Left kidney (tissue), 8 donors: Measurements from ENCODE around the gene SLC17A5. TPM values are rescaled to one million over a fixed set of nuclear protein-coding genes. Genes with fewer than 3 reads are reported as not detected.
"Not testable (repeated sequence)": the region's sequence is repeated elsewhere in the genome, so short reads cannot be mapped to it uniquely, and the experiment has no call there.

ENCODE experiments used
- DNase-seq: peaks from one replicate; pipeline ENCODE4 v3.0.0-alpha.2; 2013
- long read RNA-seq, 8 donors: transcript quantifications; one replicate each; lab custom pipeline, GENCODE V29; 2026
- polyA plus RNA-seq: library from polyadenylated mRNA; unstranded; fragments of 120-200 nt; gene quantifications from one replicate; pipeline ENCODE4 v1.2.1, GENCODE V29; 2013; ENCODE audit not compliant: insufficient read length

SLC17A5 gene, protein sequence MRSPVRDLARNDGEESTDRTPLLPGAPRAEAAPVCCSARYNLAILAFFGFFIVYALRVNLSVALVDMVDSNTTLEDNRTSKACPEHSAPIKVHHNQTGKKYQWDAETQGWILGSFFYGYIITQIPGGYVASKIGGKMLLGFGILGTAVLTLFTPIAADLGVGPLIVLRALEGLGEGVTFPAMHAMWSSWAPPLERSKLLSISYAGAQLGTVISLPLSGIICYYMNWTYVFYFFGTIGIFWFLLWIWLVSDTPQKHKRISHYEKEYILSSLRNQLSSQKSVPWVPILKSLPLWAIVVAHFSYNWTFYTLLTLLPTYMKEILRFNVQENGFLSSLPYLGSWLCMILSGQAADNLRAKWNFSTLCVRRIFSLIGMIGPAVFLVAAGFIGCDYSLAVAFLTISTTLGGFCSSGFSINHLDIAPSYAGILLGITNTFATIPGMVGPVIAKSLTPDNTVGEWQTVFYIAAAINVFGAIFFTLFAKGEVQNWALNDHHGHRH
- 23.2 TPM for polyA plus RNA-seq
- long read RNA-seq, donor 1, partial matches to known transcripts: 8 of 8 reads
- long read RNA-seq, donor 1, other reads (novel, unspliced or antisense): 0 of 8 reads
- long read RNA-seq, donor 2, partial matches to known transcripts: 0 of 3 reads
- long read RNA-seq, donor 2, other reads (novel, unspliced or antisense): 0 of 3 reads
- long read RNA-seq, donor 3, transcript SLC17A5-201 (11 exons, 3,455 nt): major isoform, 6 of 6 reads
- long read RNA-seq, donor 3, partial matches to known transcripts: 0 of 6 reads
- long read RNA-seq, donor 3, other reads (novel, unspliced or antisense): 0 of 6 reads
- long read RNA-seq, donor 4: 0 reads
- long read RNA-seq, donor 5, transcript SLC17A5-201 (11 exons, 3,455 nt): major isoform, 5 of 5 reads
- long read RNA-seq, donor 5, partial matches to known transcripts: 0 of 5 reads
- long read RNA-seq, donor 5, other reads (novel, unspliced or antisense): 0 of 5 reads
- long read RNA-seq, donor 6, transcript SLC17A5-201 (11 exons, 3,455 nt): major isoform, 7 of 7 reads
- long read RNA-seq, donor 6, partial matches to known transcripts: 0 of 7 reads
- long read RNA-seq, donor 6, other reads (novel, unspliced or antisense): 0 of 7 reads
- long read RNA-seq, donor 7, transcript SLC17A5-201 (11 exons, 3,455 nt): major isoform, 7 of 7 reads
- long read RNA-seq, donor 7, partial matches to known transcripts: 0 of 7 reads
- long read RNA-seq, donor 7, other reads (novel, unspliced or antisense): 0 of 7 reads
- long read RNA-seq, donor 8, partial matches to known transcripts: 0 of 2 reads
- long read RNA-seq, donor 8, other reads (novel, unspliced or antisense): 0 of 2 reads

DNA sequence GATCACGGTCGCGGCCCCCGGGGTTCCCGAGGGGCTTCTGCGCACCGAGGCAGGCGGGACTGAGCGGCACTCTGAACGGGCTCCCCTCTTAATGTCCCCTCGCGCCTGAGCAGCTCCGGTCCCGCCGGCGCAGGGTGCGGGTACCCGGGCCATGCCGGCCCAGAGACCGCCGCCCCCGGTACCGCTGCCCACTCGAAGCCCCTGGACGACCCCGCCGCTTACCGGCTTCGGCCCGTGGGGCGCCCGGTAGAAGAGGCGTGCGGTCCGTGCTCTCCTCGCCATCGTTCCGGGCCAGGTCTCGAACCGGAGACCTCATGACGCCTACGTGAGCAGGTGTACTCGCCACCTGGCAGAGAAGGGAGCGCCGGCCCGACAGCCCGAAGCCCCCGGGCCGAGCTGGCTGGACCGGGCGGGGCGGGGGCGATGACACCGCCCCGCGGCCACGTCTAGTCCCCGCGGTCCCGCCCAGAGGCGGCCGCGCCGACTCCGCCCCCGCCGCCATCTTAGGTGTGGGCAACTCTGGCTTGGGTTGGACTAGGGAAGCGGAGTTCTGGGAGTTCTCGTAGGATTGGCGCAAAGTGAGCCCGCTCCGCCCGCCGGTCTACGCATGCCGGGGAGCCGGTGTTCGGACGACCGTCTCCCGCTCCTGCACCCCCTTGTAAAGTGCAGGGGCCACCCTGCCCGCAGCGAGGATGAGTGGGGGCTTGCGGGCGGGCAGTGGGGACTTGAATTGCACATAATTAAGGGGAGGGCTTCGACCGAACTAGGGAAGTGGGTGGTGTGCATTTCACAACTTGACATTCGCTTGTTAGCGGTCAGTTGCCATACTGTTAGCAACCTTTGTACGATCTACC, at the start of gene SLC17A5:
SLC17A5 (minus strand) TSS at position 422 of the 854 bp plus-strand sequence; CDS start at position 316, 106 bp downstream.
- DNase-seq: peak; percentile 92

DNA sequence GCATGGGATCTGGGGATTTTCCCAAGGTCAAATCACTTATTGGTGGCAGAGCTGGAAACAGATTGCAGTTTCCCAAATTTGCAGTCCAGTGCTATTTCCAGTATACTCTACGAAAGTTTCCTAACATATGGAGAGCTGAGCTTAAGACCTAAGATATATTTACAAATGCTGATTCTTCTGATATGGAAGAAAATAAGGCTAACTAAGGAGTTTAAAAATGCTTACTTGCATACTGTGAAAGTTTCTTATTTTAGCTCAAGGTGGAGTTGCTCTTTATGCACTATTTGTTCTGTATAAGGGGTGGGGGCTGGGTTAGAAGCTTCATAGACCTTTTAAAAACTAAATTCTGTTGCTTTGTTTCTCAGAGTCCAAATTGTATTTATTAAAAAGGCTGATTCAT, 49.7 kb upstream of the SLC17A5 start:
- DNase-seq: no peak

DNA sequence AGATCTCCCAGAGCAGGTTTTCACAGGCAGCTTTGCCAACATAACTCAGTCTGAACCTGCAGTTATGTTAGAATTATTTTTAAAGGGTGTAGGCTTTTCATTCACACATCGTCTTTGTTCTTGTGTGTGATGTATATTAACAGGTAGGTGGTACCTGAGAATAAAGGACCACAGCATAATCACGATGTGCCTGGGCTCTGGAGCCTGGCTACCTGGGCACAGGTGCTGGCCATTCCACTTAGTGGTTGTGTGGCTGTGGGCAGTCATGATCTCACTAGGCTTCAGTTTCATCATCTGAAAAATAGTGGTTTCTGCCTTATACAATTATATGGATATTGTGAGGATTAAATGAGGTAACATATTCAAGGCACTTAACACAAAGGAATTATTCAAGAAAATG, 48.7 kb upstream of the SLC17A5 start:
- no peak for DNase-seq

DNA sequence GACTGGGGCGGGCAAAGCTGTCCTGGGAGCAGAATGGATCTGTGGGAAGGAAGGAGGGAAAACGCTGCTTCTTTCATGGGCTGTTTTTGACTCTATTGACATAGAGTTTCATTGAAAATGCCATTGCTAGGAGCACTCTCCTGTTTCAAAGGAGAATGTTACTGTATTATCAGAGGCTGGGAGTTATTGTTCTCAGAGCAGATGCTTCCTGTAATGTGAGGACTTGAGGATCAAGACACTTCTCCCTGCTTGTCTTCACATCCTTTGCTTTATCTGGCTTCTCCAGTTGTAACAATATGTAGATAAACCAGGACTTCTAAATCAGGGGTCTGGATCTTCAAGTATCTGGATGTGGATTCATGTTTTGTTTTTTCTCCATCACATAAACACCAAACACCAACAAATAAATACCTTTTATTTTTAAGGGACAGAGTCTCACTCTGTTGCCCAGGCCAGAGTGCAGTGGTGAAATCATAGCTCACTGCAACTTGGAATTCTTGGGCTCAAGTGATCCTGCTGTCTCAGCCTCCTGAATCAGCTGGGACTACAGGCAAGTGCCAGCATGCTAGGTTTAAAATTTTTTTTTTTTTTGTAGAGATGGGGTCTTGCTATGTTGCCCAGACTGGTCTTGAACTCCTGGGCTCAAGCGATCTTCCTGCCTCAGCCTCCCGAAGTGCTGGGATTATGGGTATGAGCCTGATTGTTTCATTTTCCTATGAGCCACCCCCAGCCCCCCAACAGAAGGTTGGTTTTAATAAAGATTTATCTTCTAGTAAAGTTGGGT, 46.1 kb upstream of the SLC17A5 start:
- no peak for DNase-seq

DNA sequence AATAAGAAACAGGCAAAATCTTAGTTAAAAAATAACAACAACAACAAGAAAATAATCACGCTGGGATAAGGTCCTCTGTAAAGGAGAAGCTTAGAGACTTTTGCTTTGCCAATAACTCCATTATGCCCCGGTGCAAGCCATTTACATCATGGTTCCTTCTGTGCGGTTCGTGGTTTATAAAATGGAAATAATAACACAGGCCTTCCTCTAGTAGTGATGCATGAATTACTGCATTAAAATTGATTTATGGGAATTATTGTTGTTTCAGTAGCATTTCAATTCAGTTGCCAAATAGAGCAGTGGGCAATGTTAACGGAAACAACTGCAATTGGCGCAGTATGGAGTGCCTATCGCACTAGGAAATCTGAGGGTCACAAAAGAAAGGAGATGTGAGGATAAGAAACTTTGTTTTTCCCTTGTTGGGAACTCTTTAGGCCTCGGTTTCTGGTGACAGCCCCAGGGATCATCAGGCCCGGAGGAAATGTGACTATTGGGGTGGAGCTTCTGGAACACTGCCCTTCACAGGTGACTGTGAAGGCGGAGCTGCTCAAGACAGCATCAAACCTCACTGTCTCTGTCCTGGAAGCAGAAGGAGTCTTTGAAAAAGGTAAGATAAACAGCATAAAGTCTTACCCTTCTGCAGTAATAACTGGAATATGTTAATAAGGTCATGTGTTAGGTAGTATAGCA, 43.3 kb upstream of the SLC17A5 start:
- DNase-seq: no peak

DNA sequence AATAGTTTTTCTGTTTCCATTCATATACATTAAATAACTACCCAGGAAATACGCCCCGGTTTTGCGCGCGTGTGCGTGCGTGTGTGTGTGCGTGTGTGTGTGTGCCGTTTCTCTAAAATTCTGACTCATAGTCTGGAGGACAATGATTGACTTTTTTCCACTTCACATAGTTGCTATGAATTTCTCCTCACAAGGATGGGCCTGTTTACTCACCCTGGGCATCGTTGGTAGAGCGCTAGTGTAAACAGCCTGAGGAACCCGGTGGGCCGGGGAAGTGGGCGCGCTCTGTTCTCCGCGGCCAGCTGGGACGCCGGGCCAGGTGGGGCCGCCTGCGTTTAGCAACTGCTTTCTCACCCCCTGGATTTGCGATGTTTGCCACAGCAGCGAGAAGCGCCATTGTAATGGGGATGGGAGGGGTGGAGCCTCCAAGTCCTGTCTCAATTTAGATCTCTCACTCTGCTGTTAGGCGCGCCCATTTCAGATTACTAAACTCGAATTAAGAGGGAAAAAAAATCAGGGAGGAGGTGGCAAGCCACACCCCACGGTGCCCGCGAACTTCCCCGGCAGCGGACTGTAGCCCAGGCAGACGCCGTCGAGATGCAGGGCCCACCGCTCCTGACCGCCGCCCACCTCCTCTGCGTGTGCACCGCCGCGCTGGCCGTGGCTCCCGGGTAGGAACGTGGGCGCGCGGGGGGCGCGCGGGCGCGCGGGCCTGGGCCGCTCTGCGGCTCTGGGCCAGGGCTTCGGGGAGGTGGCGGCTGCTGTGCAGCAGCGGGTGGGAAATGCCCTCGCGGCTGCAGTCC, 42.0 kb upstream of the SLC17A5 start, which contains the start of gene CD109:
CD109 (plus strand) TSS at position 585 of the 803 bp plus-strand sequence; CDS start at position 598, 13 bp downstream.
- no peak for DNase-seq

DNA sequence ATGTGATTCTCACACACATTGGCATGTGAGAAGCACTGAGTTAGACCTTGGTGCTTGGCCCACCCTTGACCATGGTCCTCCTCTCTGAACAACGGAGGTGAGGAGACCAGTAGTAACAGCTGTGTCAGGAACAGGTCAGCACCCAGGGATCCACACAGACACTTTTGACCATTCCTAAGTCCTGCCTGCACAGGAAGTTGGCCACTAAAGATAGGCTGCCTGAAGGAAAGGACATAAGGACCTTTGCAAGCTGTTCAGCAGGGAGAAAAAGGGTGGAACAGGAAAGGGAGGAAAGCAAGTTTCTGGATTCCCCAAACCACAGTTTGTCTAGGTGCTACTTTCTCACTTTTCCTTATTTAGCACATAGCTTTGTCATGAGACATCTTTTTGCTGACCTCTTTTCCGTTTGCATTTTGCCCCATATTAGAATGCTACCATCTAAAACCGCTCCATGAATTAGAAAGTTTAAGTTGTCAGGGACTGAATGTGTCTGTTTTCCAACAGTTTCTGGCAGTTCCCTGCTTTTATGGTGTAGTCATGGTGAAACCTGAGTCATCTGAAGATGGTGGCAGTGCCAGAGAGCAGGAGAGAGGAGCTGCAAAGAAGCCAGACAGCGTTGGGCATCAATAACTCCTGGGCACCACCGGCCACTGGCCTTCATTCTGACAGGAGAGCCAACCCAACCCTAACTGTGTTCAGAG, 41.1 kb upstream of the SLC17A5 start:
- DNase-seq: no peak

DNA sequence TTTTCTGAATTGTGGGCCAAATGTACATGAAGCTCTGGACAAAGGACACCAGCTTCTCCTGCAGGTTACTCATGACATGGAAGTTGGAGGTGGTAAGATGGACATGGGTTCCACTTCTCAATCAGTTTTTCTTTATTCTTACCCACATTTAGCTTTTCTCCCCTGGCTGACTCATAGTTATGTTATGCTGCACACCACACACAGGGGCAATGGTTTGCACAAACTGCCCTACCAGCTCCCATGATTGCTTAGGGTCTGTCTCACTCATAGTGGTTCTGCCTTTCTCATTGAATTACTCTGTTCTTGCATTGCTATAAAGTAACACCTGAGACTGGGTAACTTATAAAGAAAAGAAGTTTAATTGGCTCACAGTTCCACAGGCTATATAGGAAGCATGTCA, 37.7 kb upstream of the SLC17A5 start:
- no peak for DNase-seq

DNA sequence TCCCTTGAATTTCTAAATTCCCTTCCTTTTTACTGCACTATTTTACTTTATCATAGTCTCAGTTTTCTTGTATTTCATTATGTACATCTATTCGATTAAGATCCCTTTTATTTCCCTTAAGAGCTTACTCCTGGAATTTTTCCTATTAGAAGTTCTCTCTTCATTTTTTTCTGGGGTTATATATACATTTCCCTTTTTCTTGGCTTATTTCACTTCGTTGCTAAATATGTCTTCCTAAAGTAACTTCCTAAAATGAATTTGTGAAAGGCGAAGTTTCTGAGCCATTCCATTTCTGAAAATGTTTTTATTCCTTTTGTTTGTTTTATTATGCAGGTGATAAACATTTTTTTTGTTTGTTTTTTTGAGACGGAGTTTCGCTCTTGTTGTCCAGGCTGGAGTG, 36.3 kb upstream of the SLC17A5 start:
- no peak for DNase-seq

DNA sequence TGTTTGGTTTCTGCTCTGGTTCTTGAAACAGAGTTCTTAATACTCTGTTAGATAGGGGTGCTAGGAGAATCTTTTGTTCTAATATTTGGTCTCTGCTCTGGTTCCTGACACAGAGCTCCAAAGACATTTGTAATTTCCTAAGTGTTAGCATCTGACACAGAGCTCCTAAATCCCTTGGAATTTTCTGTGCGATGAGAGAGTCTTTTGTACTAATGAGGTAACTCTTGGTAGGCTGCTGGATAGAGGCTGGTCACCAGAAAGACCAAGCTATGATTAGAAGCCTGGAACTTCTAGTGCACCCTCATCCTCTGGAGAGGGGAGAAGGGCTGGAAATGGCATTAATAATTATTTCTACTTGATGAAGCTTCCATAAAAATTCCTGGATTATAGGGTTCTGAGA, 34.6 kb upstream of the SLC17A5 start:
- no peak for DNase-seq

DNA sequence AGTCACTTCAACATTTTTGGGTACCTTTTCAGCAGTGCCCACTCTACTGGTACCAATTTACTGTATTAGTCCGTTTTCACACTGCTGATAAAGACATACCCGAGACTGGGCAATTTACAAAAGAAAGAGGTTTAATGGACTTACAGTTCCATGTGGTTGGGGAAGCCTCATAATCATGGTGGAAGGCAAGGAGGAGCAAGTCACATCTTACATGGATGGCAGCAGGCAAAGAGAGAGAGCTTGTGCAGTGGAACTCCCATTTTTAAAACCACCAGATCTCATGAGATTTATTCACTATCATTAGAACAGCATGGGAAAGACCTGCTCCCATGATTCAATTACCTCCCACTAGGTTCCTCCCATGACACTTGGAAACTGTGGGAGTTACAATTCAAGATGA, 29.8 kb upstream of the SLC17A5 start:
- not testable (repeated sequence) for DNase-seq

DNA sequence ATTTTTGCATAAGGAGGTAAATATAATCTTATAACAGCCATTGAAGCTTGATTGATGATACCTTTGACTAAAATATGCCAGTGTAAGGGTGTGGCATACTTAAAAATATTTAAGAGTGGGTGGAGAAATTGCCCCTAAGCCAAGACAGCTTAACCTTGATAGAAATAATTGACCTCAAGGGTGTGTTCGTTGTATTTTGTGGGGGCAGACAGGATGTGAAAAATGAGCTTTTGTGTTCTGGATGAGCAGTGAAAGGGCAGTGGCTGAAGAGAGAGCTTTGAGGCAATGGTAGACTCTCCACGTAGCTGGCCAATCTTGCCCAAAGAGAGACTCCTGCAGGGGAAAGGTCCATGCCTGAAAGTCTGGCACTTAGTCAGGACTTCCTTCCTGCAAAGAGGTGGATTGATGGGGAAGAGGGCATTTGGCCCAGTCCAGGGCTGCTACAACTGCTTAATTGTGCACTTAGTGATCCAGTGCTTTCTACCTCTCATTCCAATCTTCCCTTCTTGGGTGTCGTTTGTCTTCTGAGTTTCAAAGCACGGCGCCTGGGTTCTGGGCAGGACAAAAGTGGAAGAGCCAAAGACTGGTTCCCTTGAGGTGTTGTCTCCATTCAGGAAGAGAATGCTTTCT, 26.6 kb upstream of the SLC17A5 start:
- no peak for DNase-seq

DNA sequence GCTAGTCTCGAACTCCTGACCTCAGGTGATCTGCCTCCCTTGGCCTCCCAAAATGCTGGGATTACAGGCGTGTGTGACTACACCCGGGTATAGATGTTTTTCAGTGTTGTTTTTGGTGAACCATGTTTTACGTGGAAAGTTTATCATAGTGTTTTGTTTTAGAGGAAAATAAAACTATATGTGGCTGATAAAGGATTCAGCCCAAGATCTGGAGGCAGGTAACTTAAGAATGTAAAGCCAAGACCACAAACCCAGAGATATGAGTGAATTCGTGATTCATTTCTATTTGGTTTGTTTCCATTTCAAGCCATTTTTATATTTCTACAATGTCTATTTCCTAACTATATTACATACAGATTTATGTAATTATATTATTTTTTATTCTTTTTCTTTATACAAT, 26.1 kb upstream of the SLC17A5 start:
- not testable (repeated sequence) for DNase-seq

DNA sequence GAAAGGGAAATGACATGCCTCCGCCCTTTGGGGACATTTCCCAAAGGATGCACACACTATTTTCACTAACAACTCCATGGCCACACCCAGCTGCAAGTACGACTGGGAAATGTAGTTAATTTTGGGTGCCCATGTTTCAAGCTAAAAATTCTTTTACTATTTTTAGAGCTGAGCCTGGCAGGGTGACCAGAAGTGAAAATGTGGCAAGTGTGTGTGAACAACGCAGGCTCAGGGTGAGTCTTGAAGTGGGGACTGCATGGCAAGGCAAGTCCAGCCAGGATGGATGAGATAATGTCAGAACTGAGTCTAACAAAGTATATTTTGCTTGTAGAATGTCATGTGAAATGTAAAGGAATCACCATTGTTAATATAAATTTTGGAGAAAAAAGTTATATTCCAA, 25.2 kb upstream of the SLC17A5 start:
- DNase-seq: no peak

DNA sequence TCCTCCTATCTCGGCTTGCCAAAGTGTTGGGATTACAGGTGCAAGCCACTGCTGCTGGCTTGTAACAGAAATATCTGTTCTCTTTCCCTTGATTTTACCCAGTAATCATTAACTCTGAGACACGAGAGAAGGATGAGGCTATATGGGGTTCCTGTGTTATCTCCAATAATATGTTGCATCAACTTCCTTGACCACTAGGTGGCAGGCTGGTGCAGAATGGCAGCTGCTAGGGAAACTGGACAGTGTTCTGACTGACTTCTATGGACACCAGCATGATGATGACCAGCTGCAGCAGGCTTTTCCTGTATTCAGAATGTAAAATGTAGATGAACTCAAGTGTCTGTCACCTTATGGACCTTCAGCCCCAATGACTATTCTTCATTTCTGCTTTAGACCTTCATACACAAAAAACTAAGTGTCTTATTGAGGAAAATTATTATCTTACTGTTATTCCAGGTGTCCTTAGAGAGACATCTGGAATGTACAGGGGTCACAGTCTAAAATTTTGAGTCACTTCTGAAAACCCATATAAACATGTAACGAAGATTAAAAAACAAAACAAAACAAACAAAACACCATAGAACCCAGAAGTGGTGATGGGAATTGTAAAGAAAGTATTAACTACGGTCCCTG, 21.8 kb upstream of the SLC17A5 start:
- peak; percentile 74 for DNase-seq

DNA sequence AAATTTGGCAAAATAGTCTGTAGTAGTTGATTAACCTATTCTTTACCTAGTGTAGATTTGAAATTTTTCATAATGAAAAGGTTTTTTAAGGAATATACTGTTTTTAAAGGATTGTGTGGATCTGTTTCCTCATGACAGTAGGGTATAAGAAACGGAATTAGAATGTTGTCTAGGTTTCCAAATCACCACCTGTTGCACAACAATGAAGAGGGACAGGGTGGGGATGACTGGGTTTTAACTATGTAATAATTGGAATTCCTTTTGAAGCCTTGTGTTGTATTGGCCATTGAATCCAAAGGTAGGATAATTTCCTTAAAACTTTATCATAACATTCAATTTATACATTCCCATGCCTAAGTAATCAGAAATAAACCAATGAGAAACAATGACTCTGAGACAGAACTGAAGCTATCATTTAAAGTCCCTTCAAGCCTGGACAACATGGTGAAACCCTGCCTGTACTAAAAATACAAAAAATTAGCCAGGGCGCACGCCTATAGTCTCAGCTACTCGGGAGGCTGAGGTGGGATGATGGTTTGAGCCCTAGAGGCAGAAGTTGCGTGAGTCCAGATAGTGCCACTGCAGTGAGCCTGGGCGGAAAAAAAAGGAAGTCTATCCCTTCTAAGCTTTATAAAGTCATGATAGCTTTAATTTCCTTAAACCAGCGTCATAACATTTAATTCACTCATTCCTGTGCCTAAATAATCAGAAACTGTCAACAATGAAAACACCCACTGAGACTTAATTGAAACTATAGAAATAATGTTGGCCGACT, 18.3 kb upstream of the SLC17A5 start:
- no peak for DNase-seq
